Gastrocnemius medialis (tissue), 4 donors: ENCODE measurements around the gene CETN3. TPM values are rescaled to one million over a fixed set of nuclear protein-coding genes. Genes with fewer than 3 reads are reported as not detected.
"Not testable (repeated sequence)": the region's sequence is repeated elsewhere in the genome, so short reads cannot be mapped to it uniquely, and the experiment has no call there.

Experiments
- ATAC-seq, 2 donors: fragments of 150-250 bp; one replicate each; pipeline ENCODE4 v1.9.1; 2016
- DNase-seq, 2 donors: peaks; one replicate each; pipeline ENCODE4 v3.0.0-alpha.2; 2019
- H3K27ac ChIP-seq, 4 donors: fragments of 200-600 bp; sonication (generic); 1 replicate in 1 of 4; 2 replicates in 3 of 4; pipeline ENCODE4 v1.5.1; 2016 to 2018; ENCODE audit warnings: mild to moderate bottlenecking in 2 of 4, moderate library complexity in 1 of 4
- H3K27me3 ChIP-seq, 3 donors: fragments of 200-600 bp; sonication (generic) in 2 of 3; 1 replicate in 1 of 3; 2 replicates in 2 of 3; pipeline versions ENCODE4 v1.5.1 to v1.6.0; 2016 to 2019; ENCODE audit warnings: mild to moderate bottlenecking in 1 of 3, moderate library complexity in 1 of 3
- H3K36me3 ChIP-seq, 2 donors: fragments of 200-600 bp; sonication (generic) in 1 of 2; one replicate each; pipeline ENCODE4 v1.5.1; 2017 to 2018
- H3K4me1 ChIP-seq, 2 donors: fragments of 200-600 bp; sonication (generic) in 1 of 2; one replicate each; pipeline ENCODE4 v1.5.1; 2016 to 2017; ENCODE audit warnings: mild to moderate bottlenecking in 2 of 2
- H3K4me3 ChIP-seq, 4 donors: fragments of 200-600 bp; sonication (generic) in 3 of 4; 1 replicate in 1 of 4; 2 replicates in 3 of 4; pipeline ENCODE4 v1.5.1; 2016 to 2019; ENCODE audit warnings: mild to moderate bottlenecking in 2 of 4
- H3K9me3 ChIP-seq, 3 donors: fragments of 200-600 bp; sonication (generic) in 2 of 3; 1 replicate in 1 of 3; 2 replicates in 2 of 3; pipeline ENCODE4 v1.5.1; 2016 to 2019
- POLR2A ChIP-seq, 2 donors: fragments of 450-650 bp; IDR thresholded peaks; one replicate each; pipeline ENCODE4 v1.6.1; 2017; ENCODE audit warnings: antibody characterized with exemption in 2 of 2, mild to moderate bottlenecking in 2 of 2, moderate library complexity in 2 of 2
- in situ Hi-C, 4 donors: fragments of 200-750 bp; cut with MboI; loops; one replicate each; pipeline versions ENCODE4 v1.15.0 to v1.8.0; 2017; ENCODE audit warnings: low sequenced_read_pairs in 4 of 4
- intact Hi-C: fragments of 100-400 bp; cut with DNase I; formaldehyde crosslinking; loops from one replicate; pipeline ENCODE4 v1.15.1; 2023; ENCODE audit warnings: low total_unique reads
- total RNA-seq, 4 donors: library from RNA; depleted of rRNA; stranded (reverse); fragments of >200 nt; gene quantifications; one replicate each; pipeline versions ENCODE4 v1.1.0 to v1.2.3, GENCODE V29; 2016
- TF ChIP-seq, protein P1 (sequence below), 5 experiments: fragments of 450-650 bp in 3 of 5; fragments of 200-600 bp in 2 of 5; sonication (generic) in 2 of 5; IDR thresholded peaks in 4 of 5; conservative IDR thresholded peaks in 1 of 5; 1 replicate in 4 of 5; 2 replicates in 1 of 5; pipeline ENCODE4 v1.5.1; 2016 to 2019; ENCODE audit warnings: antibody characterized with exemption in 5 of 5, mild to moderate bottlenecking in 3 of 5, moderate library complexity in 3 of 5

CETN3 gene
- total RNA-seq, 4 donors from 2014 or later, result 1.4 to 4.9 (median 3.2) TPM

DNA sequence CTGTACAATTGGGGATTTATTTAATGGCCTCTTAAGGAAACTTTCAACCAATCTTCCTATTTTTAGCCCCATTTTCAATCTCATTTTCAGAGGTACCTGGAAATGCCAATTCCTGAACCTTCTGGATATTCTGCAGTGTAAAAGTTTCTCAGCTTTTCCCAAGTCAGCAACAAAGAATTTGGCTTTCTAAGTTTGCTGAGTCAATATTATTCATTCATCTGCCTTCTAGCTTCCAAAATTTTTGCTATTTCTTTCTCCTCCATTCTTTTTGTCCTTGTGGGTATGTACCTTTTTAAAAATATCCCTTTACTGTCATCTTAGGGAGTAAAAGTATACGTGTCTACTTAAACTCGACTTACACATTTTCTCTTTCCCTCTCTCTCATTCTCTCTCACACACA lies 25.7 kb downstream of the CETN3 start:
- no peaks in the 10 kb centered on the region for H3K4me1 ChIP-seq
- no peak for ATAC-seq
- DNase-seq, result no peak
- no peak overlapping the region for H3K4me3 ChIP-seq
- TF ChIP-seq POLR2A (IDR thresholded peaks at IDR 0.05), result no peak
- TF ChIP-seq, protein P1, sequence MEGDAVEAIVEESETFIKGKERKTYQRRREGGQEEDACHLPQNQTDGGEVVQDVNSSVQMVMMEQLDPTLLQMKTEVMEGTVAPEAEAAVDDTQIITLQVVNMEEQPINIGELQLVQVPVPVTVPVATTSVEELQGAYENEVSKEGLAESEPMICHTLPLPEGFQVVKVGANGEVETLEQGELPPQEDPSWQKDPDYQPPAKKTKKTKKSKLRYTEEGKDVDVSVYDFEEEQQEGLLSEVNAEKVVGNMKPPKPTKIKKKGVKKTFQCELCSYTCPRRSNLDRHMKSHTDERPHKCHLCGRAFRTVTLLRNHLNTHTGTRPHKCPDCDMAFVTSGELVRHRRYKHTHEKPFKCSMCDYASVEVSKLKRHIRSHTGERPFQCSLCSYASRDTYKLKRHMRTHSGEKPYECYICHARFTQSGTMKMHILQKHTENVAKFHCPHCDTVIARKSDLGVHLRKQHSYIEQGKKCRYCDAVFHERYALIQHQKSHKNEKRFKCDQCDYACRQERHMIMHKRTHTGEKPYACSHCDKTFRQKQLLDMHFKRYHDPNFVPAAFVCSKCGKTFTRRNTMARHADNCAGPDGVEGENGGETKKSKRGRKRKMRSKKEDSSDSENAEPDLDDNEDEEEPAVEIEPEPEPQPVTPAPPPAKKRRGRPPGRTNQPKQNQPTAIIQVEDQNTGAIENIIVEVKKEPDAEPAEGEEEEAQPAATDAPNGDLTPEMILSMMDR (IDR thresholded peaks at IDR 0.05 in 4 of 5, conservative IDR thresholded peaks at IDR 0.05 in 1 of 5), result no peak
- no peaks in the 10 kb centered on the region for H3K9me3 ChIP-seq
- in situ Hi-C loops, result no loop called here
- H3K27ac ChIP-seq, result no peak overlapping the region
- H3K27me3 ChIP-seq, result no peaks in the 10 kb centered on the region
- H3K36me3 ChIP-seq, result no peaks in the 10 kb centered on the region
- intact Hi-C loops, result no loop called here

DNA sequence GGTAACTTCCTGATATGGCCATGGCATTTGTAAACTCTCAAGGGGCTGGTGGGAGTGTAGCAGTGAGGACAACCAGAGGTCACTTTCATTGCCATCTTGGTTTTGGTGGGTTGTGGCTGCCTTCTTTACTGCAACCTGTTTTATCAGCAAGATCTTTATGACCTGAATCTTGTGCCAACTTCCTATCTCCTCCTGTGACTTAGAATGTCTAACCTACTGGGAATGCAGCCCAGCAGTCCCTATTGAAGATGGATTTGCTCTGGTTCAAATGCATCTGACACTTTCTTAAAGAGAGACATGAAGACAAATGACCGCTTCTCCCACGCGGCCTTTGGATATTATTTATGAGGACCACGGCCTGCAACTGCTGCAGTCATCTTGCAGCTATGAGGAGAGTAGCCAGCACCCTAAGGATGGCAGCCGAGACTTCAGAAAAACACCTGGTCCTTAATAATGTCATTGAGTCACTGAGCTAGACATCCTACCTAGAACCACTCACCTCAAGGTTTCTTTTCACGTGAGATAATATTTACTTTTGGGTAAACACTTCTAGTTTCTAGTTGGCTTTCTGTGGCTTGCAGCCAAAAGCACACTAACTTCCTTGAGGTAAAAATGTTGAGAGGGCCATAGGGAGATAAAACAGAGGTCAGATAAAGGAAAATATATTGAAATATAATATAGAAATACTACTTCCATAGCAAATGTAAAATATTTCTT lies 28.2 kb downstream of the CETN3 start:
- TF ChIP-seq POLR2A (IDR thresholded peaks at IDR 0.05), result no peak
- TF ChIP-seq, protein P1 (IDR thresholded peaks at IDR 0.05 in 4 of 5, conservative IDR thresholded peaks at IDR 0.05 in 1 of 5), result no peak
- no peak for DNase-seq
- no peaks in the 10 kb centered on the region for H3K36me3 ChIP-seq
- no peaks in the 10 kb centered on the region for H3K9me3 ChIP-seq
- no peaks in the 10 kb centered on the region for H3K27me3 ChIP-seq
- intact Hi-C loops, result no loop called here
- in situ Hi-C loops, result no loop called here
- no peak overlapping the region for H3K27ac ChIP-seq
- no peaks in the 10 kb centered on the region for H3K4me1 ChIP-seq
- ATAC-seq, result no peak
- H3K4me3 ChIP-seq, result no peak overlapping the region

DNA sequence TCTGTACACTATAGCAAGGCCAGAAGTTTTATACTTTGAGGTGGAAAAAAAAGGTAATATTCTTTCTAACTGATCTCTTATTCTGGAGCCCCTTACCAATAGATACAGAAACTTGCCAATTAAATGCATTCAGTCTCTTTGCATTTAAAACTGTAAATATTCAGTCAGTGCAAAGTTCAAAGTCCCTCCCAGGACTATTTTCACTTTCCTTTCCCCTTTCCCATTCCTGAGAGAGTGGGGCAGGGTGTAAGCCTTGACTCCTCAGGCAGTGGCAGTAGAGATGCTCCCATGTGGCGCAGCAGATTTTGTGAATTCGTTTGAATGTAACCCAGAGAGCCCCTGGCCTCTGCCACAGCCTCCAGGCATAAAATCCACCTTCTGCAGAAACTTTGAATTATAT lies 29.9 kb downstream of the CETN3 start:
- Histone ChIP-seq H3K9me3 (no peaks in the 10 kb centered on the region), H3K36me3 (no peaks in the 10 kb centered on the region), H3K27ac (no peak overlapping the region), H3K4me3 (no peak overlapping the region), H3K4me1 (no peaks in the 10 kb centered on the region), H3K27me3 (no peaks in the 10 kb centered on the region)
- DNase-seq (no peak), ATAC-seq (no peak)
- no peak for TF ChIP-seq POLR2A (IDR thresholded peaks at IDR 0.05)
- intact Hi-C loops, result no loop called here
- in situ Hi-C loops, result no loop called here

DNA sequence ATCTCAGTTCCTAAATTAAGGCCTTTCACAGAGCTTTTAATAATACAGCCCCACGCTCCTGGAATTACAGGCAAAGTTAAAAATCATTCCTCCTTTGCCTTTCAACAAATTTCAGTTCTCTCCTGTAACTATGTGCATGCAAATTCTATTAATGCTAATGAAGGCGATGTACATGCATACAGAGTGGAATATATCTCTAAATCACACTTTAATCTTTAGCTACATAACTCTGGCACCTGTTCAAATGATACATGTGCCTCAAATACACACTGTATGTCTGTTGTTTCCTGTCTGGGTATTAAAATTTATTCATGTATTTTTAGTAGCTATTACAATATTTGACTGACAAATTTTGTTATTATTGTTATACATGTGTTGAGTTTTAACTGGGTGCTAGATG lies 30.8 kb downstream of the CETN3 start:
- H3K36me3 ChIP-seq, result no peaks in the 10 kb centered on the region
- H3K27me3 ChIP-seq, result no peaks in the 10 kb centered on the region
- ATAC-seq (no peak), DNase-seq (no peak)
- no peaks in the 10 kb centered on the region for H3K4me1 ChIP-seq
- in situ Hi-C loops, result no loop called here
- no peaks in the 10 kb centered on the region for H3K9me3 ChIP-seq
- intact Hi-C loops, result no loop called here
- no peak overlapping the region for H3K27ac ChIP-seq
- no peak overlapping the region for H3K4me3 ChIP-seq
- TF ChIP-seq, protein P1 (IDR thresholded peaks at IDR 0.05 in 4 of 5, conservative IDR thresholded peaks at IDR 0.05 in 1 of 5), result no peak
- no peak for TF ChIP-seq POLR2A (IDR thresholded peaks at IDR 0.05)

DNA sequence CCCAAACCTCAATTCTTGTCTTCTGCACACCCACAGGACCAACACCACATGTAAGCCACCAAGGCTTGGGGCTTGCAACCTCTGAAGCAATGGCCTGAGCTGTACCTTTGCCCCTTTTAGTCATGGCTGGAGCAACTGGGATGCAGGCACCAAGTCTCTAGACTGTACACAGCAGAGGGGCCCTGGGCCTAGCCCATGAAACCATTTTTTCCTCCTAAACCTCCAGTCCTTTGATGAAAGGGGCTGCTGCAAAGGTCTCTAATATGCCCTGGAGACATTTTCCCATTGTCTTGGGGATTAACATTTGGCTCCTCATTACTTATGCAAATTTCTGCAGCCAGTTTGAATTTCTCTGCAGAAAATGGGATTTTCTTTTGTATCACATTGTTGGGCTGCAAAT lies 38.3 kb downstream of the CETN3 start:
- intact Hi-C loops, H3K4me3 ChIP-seq, H3K27me3 ChIP-seq, ATAC-seq, DNase-seq, H3K4me1 ChIP-seq, H3K9me3 ChIP-seq, in situ Hi-C loops, H3K27ac ChIP-seq, H3K36me3 ChIP-seq: not testable (repeated sequence)
